ENCODE data around the gene SRPK3.

Gene SRPK3

DNA sequence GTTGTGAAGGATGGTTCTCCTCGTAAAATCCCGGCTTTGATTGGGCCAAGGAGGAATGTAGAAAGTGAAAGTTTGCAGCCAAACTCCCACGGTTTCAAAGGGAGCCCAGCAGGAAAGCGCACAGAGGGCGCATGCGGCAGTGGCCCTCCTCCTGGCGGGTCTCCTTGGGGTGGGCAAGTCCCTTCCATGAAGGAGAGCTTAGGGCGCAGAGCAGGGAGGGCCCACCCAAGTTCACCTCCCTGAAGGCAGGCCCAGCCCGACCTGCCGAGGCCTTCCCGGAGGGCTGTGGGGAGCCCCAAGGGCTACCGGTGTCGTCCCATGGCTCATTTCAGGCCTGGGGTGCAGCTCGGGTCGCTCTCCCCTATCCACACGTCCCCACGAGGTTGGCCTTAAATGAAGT lies 47.5 kb downstream of the SRPK3 start:
- H3K4me1 ChIP-seq: peaks cover 0 to 27% (median 4%) of the 10 kb centered on the region in 4 donors
- no peaks in the 10 kb centered on the region for H3K36me3 ChIP-seq
- no peaks in the 10 kb centered on the region for H3K9me3 ChIP-seq
- peak overlapping the region; percentile 55 to 57 for H3K4me3 ChIP-seq
- TF ChIP-seq, protein P1, sequence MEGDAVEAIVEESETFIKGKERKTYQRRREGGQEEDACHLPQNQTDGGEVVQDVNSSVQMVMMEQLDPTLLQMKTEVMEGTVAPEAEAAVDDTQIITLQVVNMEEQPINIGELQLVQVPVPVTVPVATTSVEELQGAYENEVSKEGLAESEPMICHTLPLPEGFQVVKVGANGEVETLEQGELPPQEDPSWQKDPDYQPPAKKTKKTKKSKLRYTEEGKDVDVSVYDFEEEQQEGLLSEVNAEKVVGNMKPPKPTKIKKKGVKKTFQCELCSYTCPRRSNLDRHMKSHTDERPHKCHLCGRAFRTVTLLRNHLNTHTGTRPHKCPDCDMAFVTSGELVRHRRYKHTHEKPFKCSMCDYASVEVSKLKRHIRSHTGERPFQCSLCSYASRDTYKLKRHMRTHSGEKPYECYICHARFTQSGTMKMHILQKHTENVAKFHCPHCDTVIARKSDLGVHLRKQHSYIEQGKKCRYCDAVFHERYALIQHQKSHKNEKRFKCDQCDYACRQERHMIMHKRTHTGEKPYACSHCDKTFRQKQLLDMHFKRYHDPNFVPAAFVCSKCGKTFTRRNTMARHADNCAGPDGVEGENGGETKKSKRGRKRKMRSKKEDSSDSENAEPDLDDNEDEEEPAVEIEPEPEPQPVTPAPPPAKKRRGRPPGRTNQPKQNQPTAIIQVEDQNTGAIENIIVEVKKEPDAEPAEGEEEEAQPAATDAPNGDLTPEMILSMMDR (IDR thresholded peaks at IDR 0.05): no peak
- DNase-seq: no peak
- peak overlapping the region; percentile 62 to 78 for H3K27ac ChIP-seq
- intact Hi-C loops (cut with DNase I; ENCODE audit: low total_unique reads): no loop called here
- H3K27me3 ChIP-seq: no peaks in the 10 kb centered on the region

DNA sequence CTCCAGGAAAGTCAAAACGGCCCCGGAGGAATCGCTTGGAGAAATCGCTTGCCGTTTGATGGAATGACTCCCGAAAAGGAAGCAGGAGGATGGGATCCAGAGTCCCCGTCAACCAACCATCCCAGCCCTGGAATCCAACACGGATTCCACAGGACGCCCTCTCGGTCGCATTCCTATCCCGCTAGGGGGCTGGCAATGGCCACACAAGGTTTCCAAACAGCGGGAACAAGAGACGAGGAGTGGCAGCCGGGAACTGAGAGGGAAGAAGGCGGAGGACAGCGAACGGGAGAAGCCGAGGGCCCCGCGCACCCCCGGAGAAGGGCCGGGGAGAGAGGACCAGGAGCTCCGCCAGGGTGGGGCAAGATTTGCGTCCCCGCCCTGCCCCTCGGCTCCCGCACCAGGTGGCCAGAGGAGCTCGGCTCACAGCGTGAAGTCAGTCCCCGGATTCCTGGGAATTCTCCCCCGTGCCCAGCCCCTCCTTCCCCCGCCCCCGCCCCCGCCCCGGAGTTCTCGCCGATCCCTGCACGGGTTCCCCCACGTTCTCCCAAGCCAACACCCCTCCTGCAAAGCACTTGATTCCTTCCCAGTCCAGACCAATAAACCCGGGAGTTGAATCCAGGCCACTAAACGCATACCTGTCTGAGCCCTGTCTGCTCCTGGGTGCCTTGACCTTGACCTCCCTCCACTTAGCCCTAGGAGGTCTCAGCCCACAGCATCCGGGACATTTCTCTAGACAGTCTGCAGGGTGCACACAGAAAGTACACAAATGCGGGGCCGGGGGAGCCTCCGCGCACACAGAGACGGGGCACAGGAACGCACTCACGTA lies 48.1 kb downstream of the SRPK3 start:
- intact Hi-C loops (cut with DNase I; ENCODE audit: low total_unique reads): no loop called here
- Histone ChIP-seq H3K4me1 (peaks cover 0 to 27% (median 4%) of the 10 kb centered on the region in 4 donors), H3K27ac (peak overlapping the region; percentile 62 to 78), H3K4me3 (peak overlapping the region; percentile 55 to 57), H3K36me3 (no peaks in the 10 kb centered on the region), H3K27me3 (no peaks in the 10 kb centered on the region), H3K9me3 (no peaks in the 10 kb centered on the region)
- TF ChIP-seq, protein P1 (IDR thresholded peaks at IDR 0.05): no peak
- DNase-seq: no peak

DNA sequence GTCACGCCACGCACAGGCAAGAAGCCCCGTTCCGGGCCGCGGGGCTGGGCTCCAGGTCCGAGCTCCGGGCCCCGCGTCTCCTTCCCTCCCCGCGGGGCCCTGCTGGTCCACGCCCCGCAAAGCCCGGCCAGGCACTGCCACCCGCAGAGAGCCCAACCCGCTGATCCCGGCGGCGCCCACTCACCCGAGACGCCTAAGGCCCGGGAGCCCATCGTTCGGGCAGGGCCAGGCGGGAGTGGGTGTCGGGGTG lies 48.6 kb downstream of the SRPK3 start:
- Histone ChIP-seq H3K4me3 (peak overlapping the region; percentile 55 to 57), H3K4me1 (peaks cover 0 to 27% (median 4%) of the 10 kb centered on the region in 4 donors), H3K27me3 (no peaks in the 10 kb centered on the region), H3K36me3 (no peaks in the 10 kb centered on the region), H3K9me3 (no peaks in the 10 kb centered on the region), H3K27ac (peak overlapping the region; percentile 62 to 78)
- no peak for DNase-seq
- intact Hi-C loops (cut with DNase I; ENCODE audit: low total_unique reads): no loop called here
- TF ChIP-seq, protein P1 (IDR thresholded peaks at IDR 0.05): no peak

DNA sequence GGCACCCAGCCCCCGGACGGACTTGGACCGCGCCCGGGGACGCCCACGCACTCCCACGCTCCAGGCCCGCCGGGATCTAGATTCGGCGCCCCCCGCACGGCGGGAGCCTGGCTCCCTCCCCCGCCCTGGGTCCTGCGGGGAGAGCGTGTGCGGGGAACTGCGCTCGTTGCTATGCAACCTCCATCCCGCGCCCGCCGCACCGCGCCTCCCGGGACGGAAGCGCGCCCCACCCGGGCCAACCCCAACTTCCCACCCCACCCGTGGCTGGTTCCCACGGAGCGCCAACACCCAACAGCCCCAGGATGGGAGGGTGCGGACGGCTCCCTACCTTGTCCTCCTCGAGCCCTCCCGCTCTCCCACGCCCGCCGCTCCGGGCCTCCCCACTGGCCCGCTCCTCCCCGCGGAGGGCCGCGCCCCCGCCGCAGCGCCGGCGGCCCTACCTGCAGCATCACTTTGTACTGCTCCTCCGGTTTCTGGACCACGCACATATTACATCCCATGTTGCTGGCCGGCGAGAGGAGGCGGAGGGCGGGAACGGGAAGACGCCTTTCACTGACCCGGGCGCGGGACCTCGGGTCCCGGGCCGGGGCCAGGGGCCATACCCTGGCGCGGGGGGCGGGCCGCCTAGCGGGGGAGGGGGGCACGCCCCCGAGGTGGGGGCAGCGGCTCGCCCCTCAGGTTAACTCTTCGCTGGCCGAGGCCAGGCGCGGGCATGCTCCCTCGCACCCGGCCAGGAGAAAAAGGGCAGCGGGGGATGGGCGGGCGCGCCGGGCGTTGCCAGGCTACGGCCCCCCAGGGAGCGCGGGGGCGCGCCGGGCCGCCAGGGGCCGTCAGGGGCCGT lies 49.2 kb downstream of the SRPK3 start, which contains the start of gene PDZD4:
Gene PDZD4 (minus strand): TSS at position 746 of the 841 bp plus-strand sequence. CDS start 246 bp downstream, at position 500.
- H3K4me3 ChIP-seq: peak within 1 kb of the TSS; percentile 55 to 57
- peaks cover 0 to 27% (median 4%) of the 10 kb centered on the region in 4 donors for H3K4me1 ChIP-seq
- DNase-seq: no peak
- H3K36me3 ChIP-seq: no peaks in the 10 kb centered on the region
- intact Hi-C loops (cut with DNase I; ENCODE audit: low total_unique reads): no loop called here
- H3K27ac ChIP-seq: peak within 1 kb of the TSS; percentile 62 to 78
- TF ChIP-seq, protein P1 (IDR thresholded peaks at IDR 0.05): no peak
- no peaks in the 10 kb centered on the region for H3K27me3 ChIP-seq
- H3K9me3 ChIP-seq: no peaks in the 10 kb centered on the region

DNA sequence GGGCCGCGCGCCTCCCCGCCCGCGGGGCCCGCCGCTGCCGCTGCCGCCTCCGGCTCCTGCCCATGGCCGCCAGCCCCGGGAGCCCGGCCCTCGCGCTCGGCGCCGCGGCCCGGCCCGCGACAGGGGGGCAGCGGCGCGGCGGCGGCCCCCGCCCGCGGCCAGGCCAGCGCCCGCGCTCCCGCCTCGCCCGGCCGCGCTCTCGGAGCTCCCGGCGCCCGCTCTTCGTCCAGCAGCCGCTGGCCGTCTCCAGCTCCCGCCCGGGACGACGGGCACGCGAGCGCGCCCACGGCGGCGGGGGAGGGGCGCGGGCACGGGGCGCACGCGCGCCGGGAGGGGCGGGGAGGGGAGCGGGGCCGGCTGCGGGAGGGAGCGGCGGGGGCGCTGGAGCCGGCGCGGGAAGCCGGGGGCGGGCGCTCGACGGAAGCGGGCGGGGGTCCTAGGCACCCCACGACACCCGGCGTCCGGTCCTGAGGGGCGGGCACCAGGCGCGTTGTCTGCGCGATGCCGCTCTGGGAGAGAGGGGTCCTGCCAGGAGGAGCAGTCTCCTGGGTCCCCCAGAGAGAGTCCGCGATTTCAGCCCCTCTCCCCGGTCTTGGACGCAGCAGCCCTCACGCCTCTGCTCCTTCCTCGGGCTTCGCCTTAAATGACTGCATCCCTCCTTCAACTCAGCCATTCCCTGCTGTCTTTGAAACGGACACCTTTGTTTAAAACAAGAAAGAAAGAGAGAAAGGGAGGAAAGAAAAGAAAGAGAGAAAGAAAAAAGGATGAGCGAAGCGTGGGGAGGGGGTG lies 50.0 kb downstream of the SRPK3 start:
- peaks cover 0 to 27% (median 4%) of the 10 kb centered on the region in 4 donors for H3K4me1 ChIP-seq
- no peaks in the 10 kb centered on the region for H3K36me3 ChIP-seq
- TF ChIP-seq, protein P1 (IDR thresholded peaks at IDR 0.05): no peak
- H3K9me3 ChIP-seq: no peaks in the 10 kb centered on the region
- H3K4me3 ChIP-seq: peak overlapping the region; percentile 55 to 57
- intact Hi-C loops (cut with DNase I; ENCODE audit: low total_unique reads): no loop called here
- no peak for DNase-seq
- no peak overlapping the region for H3K27ac ChIP-seq
- H3K27me3 ChIP-seq: no peaks in the 10 kb centered on the region

All from tibial artery (tissue), 4 donors.